AG10803 (cell line): ENCODE results near the gene NRIP1.
"Not testable (repeated sequence)": the region's sequence is repeated elsewhere in the genome, so short reads cannot be mapped to it uniquely, and the experiment has no call there.

Experiments
- DNase-seq: peaks from one replicate; pipeline ENCODE4 v3.0.0; 2010; ENCODE audit warnings: low read depth
- H3K4me3 ChIP-seq: 2 replicates; pipeline ENCODE4 v1.5.1; 2011; ENCODE audit warnings: mild to moderate bottlenecking, low read length, control low read depth
- TF ChIP-seq, protein P1 (sequence below): conservative IDR thresholded peaks from 2 replicates; pipeline ENCODE4 v1.5.1; 2011; ENCODE audit warnings: mild to moderate bottlenecking, low read length, control low read depth, inconsistent platforms

The NRIP1 gene

GRCh38 chr21:14947613-14948160, 117.1 kb downstream of the NRIP1 start:
- DNase-seq: no peak
- TF ChIP-seq, protein P1, sequence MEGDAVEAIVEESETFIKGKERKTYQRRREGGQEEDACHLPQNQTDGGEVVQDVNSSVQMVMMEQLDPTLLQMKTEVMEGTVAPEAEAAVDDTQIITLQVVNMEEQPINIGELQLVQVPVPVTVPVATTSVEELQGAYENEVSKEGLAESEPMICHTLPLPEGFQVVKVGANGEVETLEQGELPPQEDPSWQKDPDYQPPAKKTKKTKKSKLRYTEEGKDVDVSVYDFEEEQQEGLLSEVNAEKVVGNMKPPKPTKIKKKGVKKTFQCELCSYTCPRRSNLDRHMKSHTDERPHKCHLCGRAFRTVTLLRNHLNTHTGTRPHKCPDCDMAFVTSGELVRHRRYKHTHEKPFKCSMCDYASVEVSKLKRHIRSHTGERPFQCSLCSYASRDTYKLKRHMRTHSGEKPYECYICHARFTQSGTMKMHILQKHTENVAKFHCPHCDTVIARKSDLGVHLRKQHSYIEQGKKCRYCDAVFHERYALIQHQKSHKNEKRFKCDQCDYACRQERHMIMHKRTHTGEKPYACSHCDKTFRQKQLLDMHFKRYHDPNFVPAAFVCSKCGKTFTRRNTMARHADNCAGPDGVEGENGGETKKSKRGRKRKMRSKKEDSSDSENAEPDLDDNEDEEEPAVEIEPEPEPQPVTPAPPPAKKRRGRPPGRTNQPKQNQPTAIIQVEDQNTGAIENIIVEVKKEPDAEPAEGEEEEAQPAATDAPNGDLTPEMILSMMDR: no peak
- H3K4me3 ChIP-seq: no peak overlapping the region

GRCh38 chr21:14945176-14945575, 119.6 kb downstream of the NRIP1 start:
- no peak overlapping the region for H3K4me3 ChIP-seq
- no peak for DNase-seq
- TF ChIP-seq, protein P1: no peak

DNA sequence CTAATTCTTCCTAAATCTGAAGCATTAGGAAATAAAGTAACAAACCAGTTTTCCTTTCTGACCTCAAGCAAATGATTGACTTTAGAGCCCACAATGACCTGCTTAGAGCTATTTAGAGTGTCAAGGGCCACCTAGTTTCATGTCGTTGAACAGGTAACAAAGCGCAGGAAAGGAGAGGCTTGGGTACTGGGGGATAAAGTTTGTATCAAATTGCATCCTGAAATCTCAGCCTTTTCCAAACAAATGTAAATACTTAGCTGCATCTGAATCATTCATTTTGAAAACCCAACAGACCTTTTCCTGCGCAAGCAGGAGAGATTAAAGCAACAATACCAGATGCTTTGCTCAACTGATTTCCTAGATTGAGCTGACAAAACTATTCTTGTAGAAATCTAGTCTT, 121.2 kb downstream of the NRIP1 start:
- DNase-seq: no peak
- TF ChIP-seq, protein P1: no peak
- no peak overlapping the region for H3K4me3 ChIP-seq

DNA sequence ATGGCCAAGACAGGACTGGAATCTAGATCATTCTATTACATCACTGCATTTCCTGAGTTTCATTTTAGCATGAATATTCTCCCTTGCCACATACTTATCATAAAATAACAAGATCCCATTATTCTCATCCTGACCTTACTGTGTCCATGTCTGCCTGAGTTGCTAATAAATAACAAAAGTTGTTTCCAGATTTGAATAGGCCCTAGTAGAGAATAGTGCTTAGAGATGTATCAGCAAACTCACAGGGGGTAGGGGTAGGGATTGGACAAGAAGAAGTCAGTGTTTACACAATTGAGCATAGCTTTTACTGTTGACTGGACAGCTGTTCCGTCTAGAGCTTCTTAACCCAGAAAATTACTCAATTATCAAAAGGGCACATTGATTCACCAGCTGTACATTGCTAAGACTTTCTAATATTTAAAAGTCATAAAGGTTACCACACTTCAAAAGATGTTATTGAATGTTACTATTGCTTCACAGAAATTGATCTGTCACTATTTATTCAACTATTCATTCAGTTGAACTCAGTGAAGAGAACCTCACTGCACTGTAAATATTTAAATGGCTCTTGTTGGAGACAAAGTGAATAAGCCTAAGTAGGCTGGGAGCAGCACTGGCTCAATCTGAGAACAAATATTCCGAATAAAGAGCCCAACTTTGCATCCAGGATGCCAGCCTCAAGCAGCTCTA, 121.9 kb downstream of the NRIP1 start:
- no peak overlapping the region for H3K4me3 ChIP-seq
- peak; percentile 22 for DNase-seq
- TF ChIP-seq, protein P1: no peak

DNA sequence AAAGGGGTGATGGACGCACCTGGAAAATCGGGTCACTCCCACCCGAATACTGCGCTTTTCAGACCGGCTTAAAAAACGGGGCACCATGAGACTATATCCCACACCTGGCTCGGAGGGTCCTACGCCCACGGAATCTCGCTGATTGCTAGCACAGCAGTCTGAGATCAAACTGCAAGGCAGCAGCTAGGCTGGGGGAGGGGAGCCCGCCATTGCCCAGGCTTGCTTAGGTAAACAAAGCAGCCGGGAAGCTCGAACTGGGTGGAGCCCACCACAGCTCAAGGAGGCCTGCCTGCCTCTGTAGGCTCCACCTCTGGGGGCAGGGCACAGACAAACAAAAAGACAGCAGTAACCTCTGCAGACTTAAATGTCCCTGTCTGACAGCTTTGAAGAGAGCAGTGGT, 137.5 kb downstream of the NRIP1 start:
- H3K4me3 ChIP-seq, DNase-seq: not testable (repeated sequence)

DNA sequence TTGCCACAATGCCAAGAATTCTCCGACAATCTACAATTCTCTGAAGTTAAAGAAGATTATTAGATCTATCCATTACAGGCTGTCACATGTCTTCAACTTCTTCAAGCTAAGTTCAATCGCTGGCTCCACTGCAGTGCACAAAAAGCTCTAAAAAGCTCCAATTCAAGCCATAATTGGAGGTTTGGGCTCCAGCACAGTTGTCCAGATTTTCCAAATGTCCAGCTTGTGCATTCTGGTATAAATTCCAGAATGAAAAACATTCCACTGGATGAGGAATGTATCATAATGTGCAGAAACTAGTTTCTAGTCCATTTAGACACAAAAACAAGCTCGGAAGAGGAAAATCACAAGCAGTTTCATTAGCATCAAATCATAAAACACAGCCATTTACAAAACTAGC, 138.6 kb downstream of the NRIP1 start:
- TF ChIP-seq, protein P1: no peak
- peak; percentile 32 for DNase-seq
- H3K4me3 ChIP-seq: no peak overlapping the region

DNA sequence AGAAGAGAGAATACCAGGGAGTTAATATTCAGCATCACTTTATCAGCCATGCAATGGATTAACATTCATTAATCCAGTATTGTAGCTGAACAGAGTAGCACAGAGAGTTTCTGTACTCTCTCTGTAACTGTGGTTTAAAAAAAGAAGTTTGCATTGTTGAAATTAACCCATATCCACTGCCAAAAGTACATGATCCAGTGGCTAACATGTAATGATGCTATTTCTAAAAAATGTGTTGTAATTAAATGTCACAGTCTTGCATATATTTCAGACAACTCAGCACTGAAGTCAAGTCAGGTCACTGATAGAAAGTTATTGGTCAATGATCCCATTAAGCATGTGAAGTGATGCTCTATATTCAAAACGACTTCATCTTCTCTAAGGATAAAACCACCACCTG, 141.3 kb downstream of the NRIP1 start:
- no peak overlapping the region for H3K4me3 ChIP-seq
- TF ChIP-seq, protein P1: no peak
- peak; percentile 81 for DNase-seq
